ENCODE data around the gene LCLAT1.

GRCh38 chr2:30577151-30577550, 130.1 kb downstream of the LCLAT1 start:
- TF ChIP-seq, protein P1, sequence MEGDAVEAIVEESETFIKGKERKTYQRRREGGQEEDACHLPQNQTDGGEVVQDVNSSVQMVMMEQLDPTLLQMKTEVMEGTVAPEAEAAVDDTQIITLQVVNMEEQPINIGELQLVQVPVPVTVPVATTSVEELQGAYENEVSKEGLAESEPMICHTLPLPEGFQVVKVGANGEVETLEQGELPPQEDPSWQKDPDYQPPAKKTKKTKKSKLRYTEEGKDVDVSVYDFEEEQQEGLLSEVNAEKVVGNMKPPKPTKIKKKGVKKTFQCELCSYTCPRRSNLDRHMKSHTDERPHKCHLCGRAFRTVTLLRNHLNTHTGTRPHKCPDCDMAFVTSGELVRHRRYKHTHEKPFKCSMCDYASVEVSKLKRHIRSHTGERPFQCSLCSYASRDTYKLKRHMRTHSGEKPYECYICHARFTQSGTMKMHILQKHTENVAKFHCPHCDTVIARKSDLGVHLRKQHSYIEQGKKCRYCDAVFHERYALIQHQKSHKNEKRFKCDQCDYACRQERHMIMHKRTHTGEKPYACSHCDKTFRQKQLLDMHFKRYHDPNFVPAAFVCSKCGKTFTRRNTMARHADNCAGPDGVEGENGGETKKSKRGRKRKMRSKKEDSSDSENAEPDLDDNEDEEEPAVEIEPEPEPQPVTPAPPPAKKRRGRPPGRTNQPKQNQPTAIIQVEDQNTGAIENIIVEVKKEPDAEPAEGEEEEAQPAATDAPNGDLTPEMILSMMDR (IDR thresholded peaks at IDR 0.05) = no peak
- TF ChIP-seq POLR2A (IDR thresholded peaks at IDR 0.05) = no peak

Measured in adrenal gland (tissue), 5 donors.